ENCODE results near the gene RNF224.

RNF224 gene

GRCh38 chr9:137188490-137189296, 38.6 kb upstream of the RNF224 start, which contains the start of the genes ANAPC2 and SSNA1:
Gene ANAPC2 (minus strand): TSS chr9:137188560. CDS start chr9:137188532, 28 bp downstream.
Gene SSNA1 (plus strand): TSS chr9:137188676. CDS start chr9:137188727, 51 bp downstream.
- no peak for TF ChIP-seq ZNF274 (IDR thresholded peaks at IDR 0.05; ENCODE audit: low read depth, low read length)
- peak within 1 kb of the TSS; percentile 80 for H3K4me3 ChIP-seq (ENCODE audit: low read length)

- TF ChIP-seq ZNF274 (IDR thresholded peaks at IDR 0.05; ENCODE audit: low read depth, low read length) = no peak
- H3K4me3 ChIP-seq (ENCODE audit: low read length) = peak overlapping the region; percentile 80; the same call in 1 of the 2 replicates
Observed at GRCh38 chr9:137189297-137190295, 37.7 kb upstream of the RNF224 start.

- TF ChIP-seq ZNF274 (IDR thresholded peaks at IDR 0.05; ENCODE audit: low read depth, low read length) = no peak
- H3K4me3 ChIP-seq (ENCODE audit: low read length) = no peak overlapping the region
Observed at GRCh38 chr9:137190315-137190856, 36.9 kb upstream of the RNF224 start.

- no peak overlapping the region for H3K4me3 ChIP-seq (ENCODE audit: low read length)
- TF ChIP-seq ZNF274 (IDR thresholded peaks at IDR 0.05; ENCODE audit: low read depth, low read length) = no peak
Observed at GRCh38 chr9:137191245-137191644, 36.1 kb upstream of the RNF224 start.

GRCh38 chr9:137191691-137192447, 35.4 kb upstream of the RNF224 start:
- no peak overlapping the region for H3K4me3 ChIP-seq (ENCODE audit: low read length)
- TF ChIP-seq ZNF274 (IDR thresholded peaks at IDR 0.05; ENCODE audit: low read depth, low read length) = no peak

GRCh38 chr9:137192448-137192780, 34.9 kb upstream of the RNF224 start:
- TF ChIP-seq ZNF274 (IDR thresholded peaks at IDR 0.05; ENCODE audit: low read depth, low read length) = no peak

GRCh38 chr9:137192859-137193258, 34.4 kb upstream of the RNF224 start:
- H3K4me3 ChIP-seq (ENCODE audit: low read length) = no peak overlapping the region
- no peak for TF ChIP-seq ZNF274 (IDR thresholded peaks at IDR 0.05; ENCODE audit: low read depth, low read length)

More at GRCh38 chr9:137192448-137192780, 34.9 kb upstream of the RNF224 start:
- no peak overlapping the region for H3K4me3 ChIP-seq (ENCODE audit: low read length)

GRCh38 chr9:137193771-137194170, 33.5 kb upstream of the RNF224 start:
- no peak overlapping the region for H3K4me3 ChIP-seq (ENCODE audit: low read length)

GRCh38 chr9:137194388-137194787, 32.9 kb upstream of the RNF224 start:
- TF ChIP-seq ZNF274 (IDR thresholded peaks at IDR 0.05; ENCODE audit: low read depth, low read length) = no peak
- H3K4me3 ChIP-seq (ENCODE audit: low read length) = no peak overlapping the region

More at GRCh38 chr9:137193771-137194170, 33.5 kb upstream of the RNF224 start:
- TF ChIP-seq ZNF274 (IDR thresholded peaks at IDR 0.05; ENCODE audit: low read depth, low read length) = no peak

GRCh38 chr9:137194909-137195308, 32.4 kb upstream of the RNF224 start:
- no peak overlapping the region for H3K4me3 ChIP-seq (ENCODE audit: low read length)
- no peak for TF ChIP-seq ZNF274 (IDR thresholded peaks at IDR 0.05; ENCODE audit: low read depth, low read length)

- H3K4me3 ChIP-seq (ENCODE audit: low read length) = no peak overlapping the region
- no peak for TF ChIP-seq ZNF274 (IDR thresholded peaks at IDR 0.05; ENCODE audit: low read depth, low read length)
Observed at GRCh38 chr9:137195525-137196220, 31.6 kb upstream of the RNF224 start.

GRCh38 chr9:137198051-137198901, 29.0 kb upstream of the RNF224 start:
- no peak for TF ChIP-seq ZNF274 (IDR thresholded peaks at IDR 0.05; ENCODE audit: low read depth, low read length)
- no peak overlapping the region for H3K4me3 ChIP-seq (ENCODE audit: low read length)
